Memory B cell (primary cell): ENCODE data around the gene TMED4.

ENCODE experiments used
- ATAC-seq: fragments of 150-1000 bp; cut with Tn5 transposase; 2 replicates; pipeline ENCODE4 v1.10.0; 2021; ENCODE audit warnings: low read depth, mild to moderate bottlenecking, moderate library complexity
- DNase-seq, 2 donors: peaks; one replicate each; pipeline ENCODE4 v3.0.0; 2022; ENCODE audit warnings: low spot score in 2 of 2
- H3K27ac Mint-ChIP-seq: one replicate; pipeline ENCODE4 v1.8.0; 2022; ENCODE audit warnings: mild to moderate bottlenecking, moderate library complexity, mixed read lengths
- H3K27me3 Mint-ChIP-seq: one replicate; pipeline ENCODE4 v1.8.0; 2022; ENCODE audit warnings: mixed read lengths
- H3K36me3 Mint-ChIP-seq: one replicate; pipeline ENCODE4 v1.8.0; 2022; ENCODE audit warnings: mild to moderate bottlenecking, mixed read lengths
- H3K4me1 Mint-ChIP-seq: one replicate; pipeline ENCODE4 v1.8.0; 2022; ENCODE audit warnings: mixed read lengths
- H3K4me3 Mint-ChIP-seq: one replicate; pipeline ENCODE4 v1.8.0; 2022; ENCODE audit warnings: mild to moderate bottlenecking, moderate library complexity, mixed read lengths
- H3K9me3 Mint-ChIP-seq: one replicate; pipeline ENCODE4 v1.8.0; 2022; ENCODE audit warnings: mixed read lengths

TMED4 gene

DNA sequence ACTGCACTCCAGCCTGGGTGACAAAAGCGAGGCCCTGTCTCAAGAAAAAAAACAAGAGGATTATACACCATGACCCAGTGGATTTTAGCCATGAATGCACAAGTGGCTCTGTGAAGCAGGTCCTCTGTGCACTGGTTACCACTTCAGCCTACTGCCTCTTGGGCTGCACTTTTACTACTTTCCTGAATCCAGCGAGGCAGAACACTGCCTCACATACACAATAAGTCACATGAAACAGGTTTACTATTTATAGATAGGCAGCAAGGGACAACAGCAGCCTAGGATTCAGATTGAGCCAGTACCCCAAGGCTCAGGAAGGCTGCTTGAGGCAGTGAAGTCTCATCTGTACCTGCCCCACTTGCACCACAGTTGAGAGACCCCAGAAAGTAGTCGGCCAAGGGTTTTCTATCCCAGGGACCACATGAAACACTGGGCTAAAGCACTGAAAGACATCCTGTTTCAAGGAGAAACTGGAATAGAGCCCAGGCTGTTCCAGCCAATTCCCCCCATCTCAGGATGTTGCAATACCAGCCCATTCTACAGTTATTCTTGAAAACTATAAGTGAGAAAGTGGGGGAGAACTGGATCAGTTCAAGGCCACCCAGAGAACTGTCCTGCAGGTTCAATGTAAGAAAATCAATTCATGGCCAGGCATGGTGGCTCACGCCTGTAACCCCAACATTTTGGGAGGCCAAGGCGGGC is 14.1 kb upstream of the TMED4 start:
- Mint-ChIP-seq H3K27me3 (peaks cover 8% of the 10 kb centered on the region), H3K4me1 (no peaks in the 10 kb centered on the region), H3K36me3 (no peaks in the 10 kb centered on the region), H3K4me3 (no peak overlapping the region), H3K9me3 (no peaks in the 10 kb centered on the region), H3K27ac (no peak overlapping the region)
- ATAC-seq (no peak), DNase-seq (no peak)

DNA sequence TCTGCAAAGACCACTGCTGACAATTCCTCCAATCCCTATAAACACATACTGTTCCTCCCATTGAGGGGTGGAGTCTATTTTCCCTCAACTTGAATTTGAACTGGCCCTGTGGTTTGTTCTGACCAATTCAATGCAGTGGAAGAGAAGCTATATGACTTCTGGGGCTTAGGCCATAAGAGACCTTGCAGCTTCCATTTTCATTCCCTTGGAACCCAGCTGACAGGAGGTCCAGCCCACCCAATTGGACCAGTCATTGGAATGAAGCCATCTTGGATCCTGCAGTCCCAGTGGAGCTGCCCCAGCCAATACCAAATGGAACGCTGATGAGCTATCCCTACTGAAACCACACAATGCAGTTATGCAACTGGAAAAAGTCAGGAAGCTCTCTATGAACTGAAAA is 8.9 kb upstream of the TMED4 start:
- no peak for DNase-seq
- H3K27me3 Mint-ChIP-seq: peaks cover 5% of the 10 kb centered on the region

DNA sequence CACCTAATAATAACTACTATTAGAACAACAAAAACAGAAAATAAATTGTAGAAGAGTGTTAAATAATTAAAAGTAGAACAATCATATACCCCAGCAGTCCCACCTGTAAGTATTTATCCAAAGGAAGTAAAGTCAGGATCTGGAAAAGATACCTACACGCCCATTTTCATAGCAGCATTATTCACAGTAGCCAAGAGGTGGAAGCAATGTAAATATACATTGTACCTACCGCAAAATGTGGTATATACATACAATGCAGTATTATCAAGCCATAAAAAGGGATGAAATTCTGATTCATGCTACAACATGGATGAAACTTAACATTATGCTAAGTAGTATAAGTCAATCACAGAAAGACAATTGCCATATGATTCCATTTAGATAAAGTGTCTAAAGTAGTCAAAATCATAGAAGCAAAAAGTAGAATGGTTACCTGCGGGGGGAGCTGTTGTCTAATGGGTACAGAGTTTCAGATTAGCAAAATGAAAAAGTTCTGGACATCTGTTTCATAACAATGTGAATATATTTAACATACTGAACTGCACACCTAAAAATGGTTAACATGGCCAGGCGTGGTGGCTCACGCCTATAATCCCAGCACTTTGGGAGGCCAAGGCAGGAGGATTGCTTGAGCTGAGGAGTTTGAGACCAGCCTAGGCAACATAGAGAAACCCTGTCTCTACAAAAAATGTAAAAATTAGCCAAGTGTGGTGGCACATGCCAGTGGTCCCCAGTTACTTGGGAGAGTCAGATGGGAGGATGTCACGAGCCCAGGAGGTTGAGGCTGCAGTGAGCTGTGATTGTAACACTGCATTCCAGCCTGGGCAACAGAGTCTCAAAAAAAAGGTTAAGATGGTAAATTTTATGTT is 6.0 kb upstream of the TMED4 start:
- DNase-seq (peak; percentile 60 to 65), ATAC-seq (peak; percentile 89)
- Mint-ChIP-seq H3K27ac (no peak overlapping the region), H3K36me3 (no peaks in the 10 kb centered on the region), H3K9me3 (no peaks in the 10 kb centered on the region), H3K4me3 (no peak overlapping the region), H3K4me1 (peaks cover 8% of the 10 kb centered on the region), H3K27me3 (peaks cover 4% of the 10 kb centered on the region)

More for the DNA sequence above, 8.9 kb upstream of the TMED4 start:
- H3K9me3 Mint-ChIP-seq: no peaks in the 10 kb centered on the region
- no peak overlapping the region for H3K27ac Mint-ChIP-seq
- no peak for ATAC-seq
- H3K4me3 Mint-ChIP-seq: no peak overlapping the region
- H3K4me1 Mint-ChIP-seq: peaks cover 8% of the 10 kb centered on the region
- H3K36me3 Mint-ChIP-seq: no peaks in the 10 kb centered on the region

DNA sequence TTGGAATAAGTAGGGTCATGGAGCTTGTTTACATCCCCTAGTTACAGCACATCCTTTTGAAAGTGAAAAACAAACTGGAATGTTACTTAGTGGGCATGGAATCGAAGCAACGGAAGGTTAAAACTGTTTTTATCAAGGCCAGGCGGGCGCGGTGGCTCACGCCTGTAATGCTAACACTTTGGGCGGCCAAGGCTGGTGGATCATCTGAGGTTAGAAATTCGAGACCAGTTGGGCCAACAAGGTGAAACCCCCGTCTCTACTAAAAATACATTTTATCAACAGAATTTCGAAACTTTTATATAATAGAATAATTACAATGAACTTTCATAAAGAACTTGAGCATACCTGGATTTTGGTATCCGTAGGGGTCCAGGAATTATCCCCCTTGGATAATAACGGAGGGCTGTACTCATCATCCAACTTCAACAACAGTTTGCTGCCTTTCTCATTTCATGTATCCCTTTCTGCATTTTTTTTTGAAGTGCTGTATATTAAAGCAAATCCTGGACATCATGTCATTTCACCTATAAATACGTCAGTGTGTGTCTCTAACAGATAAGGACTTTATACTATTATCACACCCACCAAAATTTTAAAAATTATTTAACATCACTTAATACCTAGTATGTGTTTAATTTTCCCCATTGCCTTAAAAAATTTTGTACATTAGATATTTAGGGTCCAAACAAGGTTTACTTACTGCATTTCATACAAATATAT is 1.3 kb upstream of the TMED4 start:
- peaks cover 12% of the 10 kb centered on the region for H3K36me3 Mint-ChIP-seq
- peaks cover 17% of the 10 kb centered on the region for H3K4me1 Mint-ChIP-seq
- peak overlapping the region; percentile 93 for H3K4me3 Mint-ChIP-seq
- ATAC-seq (no peak), DNase-seq (no peak)
- H3K27ac Mint-ChIP-seq: peak overlapping the region; percentile 97
- H3K9me3 Mint-ChIP-seq: no peaks in the 10 kb centered on the region
- H3K27me3 Mint-ChIP-seq: no peaks in the 10 kb centered on the region

DNA sequence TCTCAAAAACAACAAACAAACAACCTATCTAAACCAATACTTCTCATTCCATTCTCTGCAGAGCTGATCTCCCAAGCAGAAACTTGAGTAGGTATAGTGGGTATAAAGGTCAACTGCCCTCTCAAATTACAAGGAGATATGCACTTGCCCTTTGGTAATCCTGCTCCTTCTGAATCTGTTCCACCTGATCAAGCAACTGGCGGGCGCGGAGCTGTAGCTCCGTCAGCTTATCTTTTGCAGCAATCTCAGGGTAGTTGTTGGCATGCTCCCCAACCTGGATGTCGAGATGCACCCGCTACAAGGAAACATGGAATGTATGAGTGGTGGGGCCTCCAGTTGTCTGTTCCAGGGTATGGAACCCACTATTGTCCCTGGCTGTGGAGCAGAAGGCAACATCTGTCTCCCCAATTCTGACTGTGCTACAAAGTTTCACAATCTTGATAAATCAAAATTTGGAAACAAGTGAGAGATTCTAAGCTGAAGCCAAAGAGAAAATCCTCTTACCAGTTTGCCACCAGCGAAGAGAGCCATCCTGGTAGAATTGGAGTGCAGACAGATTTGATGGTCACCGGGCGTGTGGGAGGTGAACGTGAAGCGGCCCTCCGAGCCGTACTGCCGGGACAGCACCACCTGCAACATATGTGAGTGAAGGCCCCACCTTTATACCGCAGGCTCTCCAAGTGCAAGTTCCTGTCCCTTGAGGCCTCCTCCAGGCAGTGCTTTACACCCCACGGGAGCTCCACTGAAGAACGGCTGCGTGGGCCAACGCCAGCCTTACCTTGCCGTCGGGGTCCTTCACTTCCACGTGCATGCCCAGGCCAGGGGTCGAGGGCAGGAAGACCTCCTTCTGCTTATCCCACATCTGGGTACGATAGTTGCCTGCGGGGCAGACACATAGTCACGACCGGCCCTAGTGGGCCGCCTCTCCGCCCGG is 819 bp downstream of the TMED4 start:
- Mint-ChIP-seq H3K4me3 (peak overlapping the region; percentile 93), H3K4me1 (peaks cover 12% of the 10 kb centered on the region), H3K27me3 (no peaks in the 10 kb centered on the region), H3K36me3 (peaks cover 13% of the 10 kb centered on the region), H3K27ac (peak overlapping the region; percentile 97), H3K9me3 (no peaks in the 10 kb centered on the region)
- ATAC-seq (peak; percentile 11), DNase-seq (no peak)

DNA sequence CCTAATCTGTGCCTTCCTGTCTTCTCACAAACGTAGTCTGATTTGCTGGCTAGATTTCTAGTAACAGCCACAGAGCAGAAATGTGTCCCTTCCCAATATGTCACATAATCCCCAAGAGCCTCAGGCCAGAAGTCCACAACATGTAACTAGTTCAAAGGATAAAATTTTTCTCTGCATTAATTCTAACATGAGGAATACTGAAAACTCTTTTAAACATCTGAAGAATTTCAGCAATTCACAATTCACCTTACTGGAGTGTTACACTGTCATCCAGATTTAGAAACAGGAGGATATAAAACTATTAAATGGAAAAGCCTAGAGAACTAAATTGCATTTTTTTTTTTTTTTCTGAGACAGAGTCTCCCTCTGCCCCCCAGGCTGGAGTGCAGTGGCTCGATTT is 5.8 kb downstream of the TMED4 start:
- Mint-ChIP-seq H3K27me3 (no peaks in the 10 kb centered on the region), H3K27ac (peak overlapping the region; percentile 22), H3K4me1 (peaks cover 36% of the 10 kb centered on the region), H3K36me3 (peaks cover 20% of the 10 kb centered on the region), H3K4me3 (no peak overlapping the region), H3K9me3 (no peaks in the 10 kb centered on the region)
- DNase-seq (no peak), ATAC-seq (no peak)

DNA sequence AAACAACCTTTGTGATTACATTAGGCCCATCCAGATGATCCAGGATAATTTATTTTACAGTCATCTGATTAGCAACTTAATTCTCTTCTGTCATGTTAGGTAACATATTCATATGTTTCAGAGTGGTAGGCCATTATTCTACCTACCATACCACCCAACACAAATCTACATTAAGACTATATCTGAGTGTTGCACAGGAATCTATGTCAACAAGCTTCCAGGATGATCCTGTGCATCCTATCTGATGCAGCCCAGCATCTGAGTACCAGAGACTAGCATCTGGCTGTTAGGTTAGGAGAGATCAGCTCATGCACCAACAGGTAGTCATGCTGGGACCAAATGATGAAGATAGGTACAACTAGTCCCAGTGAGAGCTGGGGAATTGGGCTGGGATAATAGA is 7.0 kb downstream of the TMED4 start:
- no peaks in the 10 kb centered on the region for H3K27me3 Mint-ChIP-seq
- H3K27ac Mint-ChIP-seq: peak overlapping the region; percentile 94
- peaks cover 19% of the 10 kb centered on the region for H3K36me3 Mint-ChIP-seq
- no peak for DNase-seq
- H3K4me1 Mint-ChIP-seq: peaks cover 33% of the 10 kb centered on the region
- no peaks in the 10 kb centered on the region for H3K9me3 Mint-ChIP-seq
- ATAC-seq: no peak
- peak overlapping the region; percentile 89 for H3K4me3 Mint-ChIP-seq

DNA sequence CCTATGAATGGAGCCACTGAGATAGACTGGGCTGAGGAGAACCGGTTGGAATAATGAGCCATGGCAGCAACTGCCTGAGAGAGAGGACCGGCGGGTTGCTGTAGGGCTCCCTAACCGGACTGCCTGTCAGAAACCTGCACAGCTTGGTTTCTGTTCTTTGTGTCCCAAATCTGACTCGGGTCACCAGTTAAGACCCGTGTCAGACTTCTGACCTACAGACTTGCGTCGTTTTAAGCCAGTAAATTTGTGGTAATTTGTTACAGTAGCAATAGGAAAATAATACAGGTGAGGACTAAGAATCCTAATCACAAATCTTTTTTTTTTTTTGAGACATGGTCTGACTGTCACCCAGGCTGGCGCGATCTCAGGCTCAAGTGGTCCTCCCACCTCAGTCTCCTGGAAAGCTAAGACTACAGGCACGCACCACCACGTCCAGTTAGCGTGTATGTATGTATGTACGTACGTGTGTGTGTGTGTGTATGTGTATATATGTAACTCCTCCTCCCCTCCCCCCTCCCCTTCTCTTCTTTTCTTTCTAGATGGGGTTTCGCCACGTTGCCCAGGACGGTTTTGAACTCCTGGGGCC is 7.7 kb downstream of the TMED4 start:
- ATAC-seq (no peak), DNase-seq (no peak)
- peak overlapping the region; percentile 89 for H3K4me3 Mint-ChIP-seq
- H3K4me1 Mint-ChIP-seq: peaks cover 26% of the 10 kb centered on the region
- H3K27ac Mint-ChIP-seq: peak overlapping the region; percentile 94
- H3K27me3 Mint-ChIP-seq: no peaks in the 10 kb centered on the region
- H3K9me3 Mint-ChIP-seq: no peaks in the 10 kb centered on the region
- peaks cover 20% of the 10 kb centered on the region for H3K36me3 Mint-ChIP-seq

DNA sequence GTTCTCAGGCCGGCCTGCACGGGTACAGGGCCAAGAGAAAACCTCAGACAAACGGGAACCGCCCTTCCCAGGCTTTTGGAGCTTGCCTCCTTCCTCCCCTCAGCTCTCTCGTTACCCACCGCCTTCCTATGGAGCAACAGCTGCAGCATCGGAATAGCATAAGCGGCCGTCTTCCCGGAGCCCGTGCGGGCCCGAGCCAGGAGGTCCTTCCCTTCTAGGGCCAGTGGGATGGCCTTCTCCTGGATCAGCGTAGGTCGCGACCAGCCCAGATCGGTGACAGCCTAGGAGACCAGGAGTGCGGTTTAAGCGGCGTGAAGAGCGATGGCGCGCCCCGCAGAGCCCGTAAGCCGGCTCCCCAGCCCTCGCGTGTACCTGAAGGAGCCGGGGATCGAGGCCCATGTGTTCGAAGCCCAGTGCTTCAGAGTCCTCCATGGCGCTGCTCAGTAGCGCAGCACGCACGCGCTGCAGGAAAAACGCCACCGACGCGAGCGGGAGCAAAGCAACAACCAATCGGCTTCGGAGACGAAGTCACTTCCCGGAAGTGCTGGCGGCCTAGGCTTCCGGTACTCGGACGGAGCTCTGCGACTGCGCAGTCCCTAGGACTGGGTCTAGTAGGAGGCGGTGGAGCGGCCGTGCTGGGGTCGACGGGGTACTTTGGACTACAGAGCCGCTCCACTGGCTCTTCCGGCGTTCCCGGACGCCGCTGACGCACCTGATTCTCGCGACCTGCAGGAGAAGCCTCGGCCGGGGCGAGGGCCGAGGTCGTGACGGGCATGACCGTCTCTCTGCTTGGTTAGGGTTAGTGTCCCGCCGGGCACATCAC is 8.4 kb downstream of the TMED4 start, which contains the start of gene DDX56:
Gene DDX56 (minus strand): TSS at position 445 of the 823 bp plus-strand sequence. CDS start 13 bp downstream, at position 432.
- peaks cover 25% of the 10 kb centered on the region for H3K4me1 Mint-ChIP-seq
- H3K4me3 Mint-ChIP-seq: peak within 1 kb of the TSS; percentile 89
- peak within 1 kb of the TSS; percentile 94 for H3K27ac Mint-ChIP-seq
- no peaks in the 10 kb centered on the region for H3K9me3 Mint-ChIP-seq
- DNase-seq (peak; percentile 70 to 79), ATAC-seq (peak; percentile 94)
- no peaks in the 10 kb centered on the region for H3K27me3 Mint-ChIP-seq
- H3K36me3 Mint-ChIP-seq: peaks cover 20% of the 10 kb centered on the region

DNA sequence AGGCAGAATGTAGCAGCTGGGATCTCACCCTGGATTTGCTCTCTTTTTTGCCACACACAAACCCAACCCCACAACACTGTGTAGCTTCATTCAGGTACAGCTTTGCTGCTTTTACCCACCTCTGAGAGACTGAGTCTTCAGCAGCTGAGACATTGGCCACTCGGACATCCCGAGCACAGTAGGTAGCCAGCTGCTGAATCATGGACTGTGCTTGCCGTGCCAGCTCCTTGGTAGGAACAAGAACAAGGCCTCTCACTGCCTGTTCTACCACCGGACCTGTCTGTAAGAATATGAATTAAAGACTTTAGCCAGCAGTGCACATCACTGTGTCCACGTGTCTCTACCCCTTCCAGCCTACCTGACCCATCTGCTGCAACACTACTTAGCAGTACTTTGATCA is 9.3 kb downstream of the TMED4 start:
- peak overlapping the region; percentile 89 for H3K4me3 Mint-ChIP-seq
- H3K9me3 Mint-ChIP-seq: no peaks in the 10 kb centered on the region
- peak overlapping the region; percentile 94 for H3K27ac Mint-ChIP-seq
- H3K27me3 Mint-ChIP-seq: no peaks in the 10 kb centered on the region
- peaks cover 24% of the 10 kb centered on the region for H3K36me3 Mint-ChIP-seq
- ATAC-seq: no peak
- DNase-seq: no peak
- peaks cover 26% of the 10 kb centered on the region for H3K4me1 Mint-ChIP-seq

DNA sequence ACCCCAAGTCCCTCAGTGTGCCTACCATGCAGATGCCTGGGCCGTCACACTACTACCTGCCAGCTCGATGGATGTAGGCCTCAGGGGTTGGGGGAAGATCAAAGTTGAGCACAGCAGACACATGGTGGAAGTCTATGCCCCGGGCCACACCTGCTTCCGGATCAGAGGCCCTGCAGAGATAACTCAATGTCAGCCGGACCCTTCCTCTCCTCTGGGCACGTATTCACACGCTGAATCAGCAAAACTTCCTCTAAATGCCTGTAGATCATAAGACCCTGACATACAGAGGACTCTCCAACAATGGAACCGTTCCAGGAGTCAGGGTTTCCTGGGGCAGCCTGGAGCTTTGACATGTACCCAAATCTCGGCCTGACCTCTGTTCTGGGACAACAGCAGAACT is 12.1 kb downstream of the TMED4 start:
- Mint-ChIP-seq H3K4me3 (no peak overlapping the region), H3K4me1 (peaks cover 25% of the 10 kb centered on the region), H3K27ac (no peak overlapping the region), H3K36me3 (peaks cover 29% of the 10 kb centered on the region), H3K27me3 (no peaks in the 10 kb centered on the region), H3K9me3 (no peaks in the 10 kb centered on the region)
- ATAC-seq (no peak), DNase-seq (no peak)

DNA sequence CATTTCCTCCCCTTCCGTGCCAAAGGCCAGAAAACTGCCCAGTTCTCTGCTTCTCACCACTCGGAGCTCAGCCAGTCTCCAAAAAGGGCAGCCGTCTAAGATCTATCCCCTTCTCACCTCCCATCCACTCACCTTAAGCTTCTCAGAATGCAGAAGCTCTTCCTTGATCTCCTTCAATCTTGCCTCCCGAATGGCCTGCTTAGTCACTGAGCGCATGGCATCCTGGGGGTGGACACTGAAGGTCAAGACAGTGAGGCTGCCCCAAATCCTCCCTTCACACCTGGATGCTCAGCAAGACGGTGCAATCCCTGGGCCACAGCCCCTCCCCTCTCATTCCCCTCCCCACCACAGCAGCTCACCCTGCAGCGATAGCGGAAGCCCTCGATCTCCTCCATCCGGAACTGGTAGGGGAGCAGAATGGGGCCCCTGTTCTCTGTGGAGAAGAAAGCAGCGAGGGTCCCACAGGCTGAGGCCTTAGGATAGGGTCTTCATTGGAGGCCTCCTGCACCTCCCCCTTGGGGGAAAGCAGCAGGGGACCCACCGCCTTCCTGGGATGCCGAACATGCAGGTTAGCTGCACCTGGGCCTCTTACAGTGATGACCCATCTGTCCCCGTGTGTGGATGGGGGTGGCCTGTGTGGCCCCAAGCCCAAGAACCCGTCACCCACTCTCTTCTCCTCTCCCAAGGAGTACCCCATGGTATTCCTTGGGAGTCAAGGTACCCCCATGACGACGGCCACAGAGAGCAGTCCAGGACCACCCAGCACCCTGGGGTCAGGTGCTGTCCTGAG is 13.1 kb downstream of the TMED4 start:
- ATAC-seq: no peak
- DNase-seq: no peak
- Mint-ChIP-seq H3K9me3 (no peaks in the 10 kb centered on the region), H3K36me3 (peaks cover 32% of the 10 kb centered on the region), H3K4me3 (no peak overlapping the region), H3K27ac (no peak overlapping the region), H3K27me3 (no peaks in the 10 kb centered on the region), H3K4me1 (peaks cover 16% of the 10 kb centered on the region)
